HCT116 (cell line): Measurements from ENCODE around the gene ZNF438. TPM values are rescaled to one million over a fixed set of nuclear protein-coding genes. Genes with fewer than 3 reads are reported as not detected.

ENCODE experiments used
- ATAC-seq: fragments of 200-7000 bp; cut with Tn5 transposase; 2 replicates; pipeline ENCODE4 v1.9.1; 2020; ENCODE audit warnings: mild to moderate bottlenecking, moderate library complexity
- BruUV-seq: library from RNA; stranded (reverse); fragments of 400-500 nt; replicated peaks from 2 replicates; lab custom pipeline; 2021; lab: Mats Ljungman, UMichigan
- CTCF ChIA-PET: fragments of 300-600 bp; sonication (Branson Sonifier 250); formaldehyde crosslinking; loops from one replicate; lab custom pipeline; 2021; ENCODE audit warnings: antibody characterized with exemption; lab: Charles Lee
- POLR2A ChIA-PET: fragments of 300-600, 350-600 bp; sonication (Branson Sonifier 250); formaldehyde crosslinking; loops from one replicate; lab custom pipeline; 2021; ENCODE audit warnings: antibody characterized with exemption; lab: Charles Lee
- RAD21 ChIA-PET, 2 experiments: fragments of 300-600 bp; sonication (Branson Sonifier 250); formaldehyde crosslinking; loops; one replicate each; lab custom pipeline; 2023; ENCODE audit warnings: low total read pairs in 2 of 2; ENCODE audit not compliant: uncharacterized antibody in 2 of 2, unreplicated experiment in 2 of 2, low non-redundant PET in 1 of 2; lab: Charles Lee
- DNase-seq: peaks from one replicate; pipeline ENCODE4 v3.0.0-alpha.2; 2010; ENCODE audit warnings: low read depth, low spot score
- H2AFZ ChIP-seq: fragments of 200-600 bp; shearing (Covaris generic), sonication (generic); 2 replicates; pipeline ENCODE4 v1.6.1; 2017; ENCODE audit warnings: low read depth, mixed run types, mixed read lengths, antibody characterized with exemption, low read length; ENCODE audit not compliant: poor library complexity, severe bottlenecking
- H3K27ac ChIP-seq: 2 replicates; pipeline ENCODE4 v1.5.1; 2012; ENCODE audit warnings: low read depth, low read length
- H3K27me3 ChIP-seq: fragments of 200-600 bp; sonication (generic); 2 replicates; pipeline ENCODE4 v1.6.1; 2016; ENCODE audit warnings: mixed run types, low read length, mixed read lengths; ENCODE audit not compliant: insufficient read depth
- H3K36me3 ChIP-seq, 2 experiments: fragments of 200-500 bp in 1 of 2; fragments of 200-600 bp in 1 of 2; sonication (Bioruptor generic) in 1 of 2; sonication (generic) in 1 of 2; 2 replicates each; pipeline versions ENCODE4 v1.5.1 to v1.6.1; 2014 to 2016; ENCODE audit warnings: low read length in 2 of 2, inconsistent platforms in 1 of 2, mixed read lengths in 1 of 2, mixed run types in 1 of 2; ENCODE audit not compliant: insufficient read depth in 2 of 2, control insufficient read depth in 1 of 2
- H3K4me1 ChIP-seq, 2 experiments: fragments of 200-600 bp in 1 of 2; sonication (generic) in 1 of 2; 2 replicates each; pipeline versions ENCODE4 v1.5.1 to v1.6.1; 2012 to 2017; ENCODE audit warnings: low read length in 2 of 2, inconsistent platforms in 1 of 2, mild to moderate bottlenecking in 1 of 2, mixed read lengths in 1 of 2, mixed run types in 1 of 2, moderate library complexity in 1 of 2; ENCODE audit not compliant: insufficient read depth in 2 of 2, control insufficient read depth in 1 of 2
- H3K4me2 ChIP-seq: fragments of 200-600 bp; sonication (generic); 2 replicates; pipeline ENCODE4 v1.6.1; 2017; ENCODE audit warnings: mixed run types, low read length, mixed read lengths
- H3K4me3 ChIP-seq, 2 experiments: fragments of 200-600 bp in 1 of 2; sonication (generic) in 1 of 2; replicated peaks in 1 of 2; 2 replicates each; pipeline ENCODE4 v1.5.1; 2011 to 2016; ENCODE audit warnings: low read length in 2 of 2, control low read depth in 1 of 2, low read depth in 1 of 2, mild to moderate bottlenecking in 1 of 2, mixed read lengths in 1 of 2, mixed run types in 1 of 2
- H3K79me2 ChIP-seq: fragments of 200-600 bp; sonication (generic); 2 replicates; pipeline ENCODE4 v1.6.1; 2017; ENCODE audit warnings: mild to moderate bottlenecking, mixed run types, low read length, moderate library complexity, mixed read lengths; ENCODE audit not compliant: insufficient read depth
- H3K9ac ChIP-seq: fragments of 200-600 bp; sonication (generic); 2 replicates; pipeline ENCODE4 v1.6.1; 2016; ENCODE audit warnings: low read length, mixed read lengths
- H3K9me2 ChIP-seq: fragments of 200-600 bp; sonication (generic), shearing (Covaris generic); 2 replicates; pipeline ENCODE4 v1.6.1; 2017; ENCODE audit warnings: mixed run types, mild to moderate bottlenecking, moderate library complexity; ENCODE audit not compliant: insufficient read depth
- H3K9me3 ChIP-seq, 2 experiments: fragments of 200-500 bp in 1 of 2; fragments of 200-600 bp in 1 of 2; sonication (Bioruptor generic) in 1 of 2; sonication (generic) in 1 of 2; 2 replicates each; pipeline ENCODE4 v1.6.1; 2014 to 2017; ENCODE audit warnings: low read length in 2 of 2, mixed read lengths in 2 of 2, inconsistent platforms in 1 of 2, low read depth in 1 of 2, mild to moderate bottlenecking in 1 of 2, mixed run types in 1 of 2, moderate library complexity in 1 of 2; ENCODE audit not compliant: control insufficient read depth in 1 of 2, insufficient read depth in 1 of 2
- H4K20me1 ChIP-seq: fragments of 200-600 bp; sonication (generic), shearing (Covaris generic); 2 replicates; pipeline ENCODE4 v1.6.1; 2017; ENCODE audit warnings: mixed run types, mild to moderate bottlenecking, moderate library complexity; ENCODE audit not compliant: insufficient read depth
- CBX3 ChIP-seq: IDR thresholded peaks from 2 replicates; pipeline ENCODE4 v1.6.1; 2012; ENCODE audit warnings: low read depth
- CEBPB ChIP-seq: IDR thresholded peaks from 2 replicates; pipeline ENCODE4 v1.6.1; 2012; ENCODE audit warnings: low read depth
- CTCF ChIP-seq, 3 experiments: fragments of 200-600 bp in 1 of 3; sonication (generic) in 1 of 3; IDR thresholded peaks in 2 of 3; conservative IDR thresholded peaks in 1 of 3; 2 replicates each; pipeline ENCODE4 v1.5.1; 2012 to 2017; ENCODE audit warnings: low read depth in 2 of 3, low read length in 2 of 3, antibody characterized with exemption in 1 of 3, borderline replicate concordance in 1 of 3, control low read depth in 1 of 3, mild to moderate bottlenecking in 1 of 3, mixed read lengths in 1 of 3, mixed run types in 1 of 3, moderate library complexity in 1 of 3; ENCODE audit not compliant: insufficient read depth in 1 of 3
- EGR1 ChIP-seq: IDR thresholded peaks from 2 replicates; pipeline ENCODE4 v1.6.1; 2012; ENCODE audit warnings: low read depth
- ELF1 ChIP-seq: IDR thresholded peaks from 2 replicates; pipeline ENCODE4 v1.6.1; 2012; ENCODE audit warnings: low read depth, borderline replicate concordance
- FOSL1 ChIP-seq: IDR thresholded peaks from 2 replicates; pipeline ENCODE4 v1.6.1; 2012; ENCODE audit warnings: low read depth
- JUND ChIP-seq: IDR thresholded peaks from 2 replicates; pipeline ENCODE4 v1.6.1; 2012
- MAX ChIP-seq: IDR thresholded peaks from 2 replicates; pipeline ENCODE4 v1.6.1; 2012
- POLR2A ChIP-seq: IDR thresholded peaks from 2 replicates; pipeline ENCODE4 v1.7.0; 2011; ENCODE audit warnings: borderline replicate concordance; ENCODE audit not compliant: insufficient read depth, insufficient read length; ENCODE audit errors: extremely low read depth
- RAD21 ChIP-seq: IDR thresholded peaks from 2 replicates; pipeline ENCODE4 v1.6.1; 2012; ENCODE audit warnings: low read depth, mild to moderate bottlenecking
- SRF ChIP-seq: IDR thresholded peaks from 2 replicates; pipeline ENCODE4 v1.6.1; 2012; ENCODE audit warnings: low read depth
- TCF7L2 ChIP-seq: IDR thresholded peaks from 2 replicates; pipeline ENCODE4 v1.7.0; 2011; ENCODE audit warnings: borderline replicate concordance, inconsistent platforms; ENCODE audit not compliant: insufficient read depth, insufficient read length; ENCODE audit errors: extremely low read depth
- YY1 ChIP-seq: IDR thresholded peaks from 2 replicates; pipeline ENCODE4 v1.6.1; 2011; ENCODE audit warnings: low read length, low read depth, moderate library complexity, mild to moderate bottlenecking; ENCODE audit not compliant: insufficient replicate concordance; ENCODE audit errors: extremely low read depth
- ZFX ChIP-seq: fragments of 450-650 bp; IDR thresholded peaks from 2 replicates; pipeline ENCODE4 v1.6.1; 2017
- ZNF274 ChIP-seq: fragments of 200-500 bp; sonication (Bioruptor generic); IDR thresholded peaks from 2 replicates; pipeline ENCODE4 v1.6.1; 2014; ENCODE audit warnings: mild to moderate bottlenecking, low read depth, low read length, inconsistent platforms
- intact Hi-C: fragments of 100-400 bp; cut with micrococcal nuclease; formaldehyde crosslinking; loops from 2 replicates; pipeline ENCODE4 v1.10.0; 2022
- total RNA-seq: library from RNA; stranded (reverse); gene quantifications from one replicate; pipeline ENCODE4 v1.2.1, GENCODE V29; 2021; ENCODE audit not compliant: unreplicated experiment
- TF ChIP-seq, protein P1 (sequence below): IDR thresholded peaks from 2 replicates; pipeline ENCODE4 v1.6.1; 2012

The ZNF438 gene
- total RNA-seq, 1 experiment from 2014 or later = 3.3 TPM

DNA sequence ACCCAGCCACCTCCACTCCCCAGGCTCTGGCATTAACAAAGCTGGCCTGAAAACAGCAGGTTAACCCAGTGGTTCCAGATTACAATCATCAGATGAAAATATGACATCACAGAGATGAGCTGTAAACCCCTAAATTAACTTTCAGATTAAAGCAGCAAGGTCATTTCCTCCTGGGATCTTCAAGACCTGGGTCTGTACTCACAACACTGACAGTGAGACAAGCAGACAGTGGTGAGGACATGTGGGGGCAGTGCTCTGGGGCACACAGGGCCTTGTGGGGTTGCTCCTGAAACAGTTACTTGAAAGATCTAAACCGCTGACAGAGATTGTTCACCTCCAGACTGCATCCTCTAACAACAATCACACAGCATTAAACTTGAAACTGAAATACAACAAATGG lies 134.1 kb downstream of the ZNF438 start:
- ATAC-seq = no peak
- H3K4me3 ChIP-seq = no peak overlapping the region
- POLR2A ChIA-PET = interaction anchor here (0.6 kb wide), 1 partner anchor 100 kb away, joined by 3 read pairs; no protein-coding TSS in a partner anchor
- H3K9me2 ChIP-seq = no peaks in the 10 kb centered on the region
- H3K9ac ChIP-seq = no peak overlapping the region
- no peaks in the 10 kb centered on the region for H3K27me3 ChIP-seq
- TF ChIP-seq JUND = no peak
- no peak for TF ChIP-seq POLR2A
- TF ChIP-seq EGR1 = no peak
- TF ChIP-seq MAX = no peak
- TF ChIP-seq ELF1 = no peak
- no peak for TF ChIP-seq YY1
- no peak for TF ChIP-seq ZFX
- no peak for TF ChIP-seq FOSL1
- no peaks in the 10 kb centered on the region for H3K9me3 ChIP-seq
- RAD21 ChIA-PET = no interaction called here
- no peaks in the 10 kb centered on the region for H3K79me2 ChIP-seq
- H4K20me1 ChIP-seq = no peaks in the 10 kb centered on the region
- H3K4me1 ChIP-seq = no peaks in the 10 kb centered on the region
- no peak overlapping the region for H3K4me2 ChIP-seq
- CTCF ChIA-PET = no interaction called here
- no TSS peak for BruUV-seq
- H2AFZ ChIP-seq = no peak overlapping the region
- no peak overlapping the region for H3K27ac ChIP-seq
- H3K36me3 ChIP-seq = no peaks in the 10 kb centered on the region
- intact Hi-C loops = no loop called here
- DNase-seq = no peak

DNA sequence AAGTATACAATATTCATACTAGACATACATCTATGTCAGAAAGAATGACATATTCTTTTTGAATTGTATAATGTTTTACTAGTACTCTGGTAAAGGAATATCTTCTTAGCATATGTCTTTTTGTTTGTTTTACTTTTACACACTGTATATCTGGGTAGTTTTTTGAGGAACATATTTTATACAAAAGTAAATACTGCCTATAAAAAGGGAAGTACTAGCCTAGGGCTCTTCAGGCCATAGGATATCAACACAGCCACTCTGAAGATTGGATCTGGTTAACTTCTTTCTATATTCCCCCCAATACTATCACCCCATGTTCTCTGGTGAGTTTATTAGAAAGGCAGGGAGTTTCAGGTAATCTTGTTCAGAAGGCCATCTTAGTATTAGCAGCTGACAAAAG lies 134.6 kb downstream of the ZNF438 start:
- ChIA-PET CTCF (no interaction called here), RAD21 (no interaction called here), POLR2A (interaction anchor here (0.6 kb wide), 1 partner anchor 100 kb away, joined by 3 read pairs; no protein-coding TSS in a partner anchor)
- H3K27ac ChIP-seq = no peak overlapping the region
- H3K9ac ChIP-seq = no peak overlapping the region
- intact Hi-C loops = no loop called here
- H3K4me2 ChIP-seq = no peak overlapping the region
- H3K36me3 ChIP-seq = no peaks in the 10 kb centered on the region
- ATAC-seq (no peak), DNase-seq (no peak)
- BruUV-seq = no TSS peak
- H4K20me1 ChIP-seq = no peaks in the 10 kb centered on the region
- no peaks in the 10 kb centered on the region for H3K9me2 ChIP-seq
- no peaks in the 10 kb centered on the region for H3K9me3 ChIP-seq
- no peaks in the 10 kb centered on the region for H3K27me3 ChIP-seq
- no peaks in the 10 kb centered on the region for H3K4me1 ChIP-seq
- H3K79me2 ChIP-seq = no peaks in the 10 kb centered on the region
- no peak overlapping the region for H3K4me3 ChIP-seq
- no peak overlapping the region for H2AFZ ChIP-seq
- TF ChIP-seq MAX = no peak
- no peak for TF ChIP-seq CEBPB
- TF ChIP-seq TCF7L2 = no peak
- no peak for TF ChIP-seq FOSL1
- no peak for TF ChIP-seq CTCF (IDR thresholded peaks at IDR 0.05 in 2 of 3, conservative IDR thresholded peaks at IDR 0.05 in 1 of 3; ENCODE audit: borderline replicate concordance in 1 of 3, insufficient read depth in 1 of 3, low read depth in 2 of 3, low read length in 2 of 3)
- no peak for TF ChIP-seq EGR1
- TF ChIP-seq RAD21 = no peak
- no peak for TF ChIP-seq ZNF274
- no peak for TF ChIP-seq SRF
- no peak for TF ChIP-seq YY1
- TF ChIP-seq CBX3 = no peak
- TF ChIP-seq POLR2A = no peak
- TF ChIP-seq, protein P1, sequence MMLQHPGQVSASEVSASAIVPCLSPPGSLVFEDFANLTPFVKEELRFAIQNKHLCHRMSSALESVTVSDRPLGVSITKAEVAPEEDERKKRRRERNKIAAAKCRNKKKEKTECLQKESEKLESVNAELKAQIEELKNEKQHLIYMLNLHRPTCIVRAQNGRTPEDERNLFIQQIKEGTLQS = no peak
